ENCODE results near the gene AKR1C2.
"Not testable (repeated sequence)": the region's sequence is repeated elsewhere in the genome, so short reads cannot be mapped to it uniquely, and the experiment has no call there.

AKR1C2 gene

DNA sequence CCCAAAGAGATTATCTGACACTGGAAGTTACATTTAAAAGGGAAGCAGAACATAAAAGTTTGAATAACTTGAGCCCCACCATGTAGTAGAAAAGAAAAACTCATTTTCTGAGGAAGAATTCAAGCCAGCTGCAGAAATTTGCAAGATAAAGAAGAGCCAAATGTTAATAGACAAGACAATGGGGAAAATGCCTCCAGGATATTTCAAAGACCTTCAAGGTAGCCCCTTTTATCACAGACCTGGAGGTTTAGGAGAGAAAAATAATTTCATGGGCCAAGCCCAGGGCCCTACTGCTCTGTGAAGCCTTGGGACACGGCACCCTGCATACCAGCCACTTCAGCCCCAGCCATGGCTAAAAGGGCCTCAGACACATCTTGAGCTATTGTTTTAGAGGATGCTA lies 58.8 kb downstream of the AKR1C2 start:
- Histone ChIP-seq H3K9me2 (replicated peaks; ENCODE audit: insufficient read depth, low read length) (no peaks in the 10 kb centered on the region), H3K36me3 (replicated peaks; ENCODE audit: insufficient read depth, low read length) (no peaks in the 10 kb centered on the region), H3K4me2 (ENCODE audit: low read depth, low read length) (no peak overlapping the region), H3K9me3 (replicated peaks; ENCODE audit: insufficient read depth, low read length) (no peaks in the 10 kb centered on the region), H3K79me2 (ENCODE audit: low read length) (no peaks in the 10 kb centered on the region), H2AFZ (ENCODE audit: low read length) (no peak overlapping the region), H3K4me1 (ENCODE audit: low read length) (no peaks in the 10 kb centered on the region), H3K9ac (ENCODE audit: low read length) (no peak overlapping the region), H3K27me3 (replicated peaks; ENCODE audit: insufficient read depth, low read length) (no peaks in the 10 kb centered on the region), H4K20me1 (ENCODE audit: insufficient read depth, low read length) (no peaks in the 10 kb centered on the region), H3K27ac (ENCODE audit: low read length) (no peak overlapping the region), H3F3A (ENCODE audit: insufficient read depth, low read length) (no peaks in the 10 kb centered on the region), H3K4me3 (ENCODE audit: low read length) (no peak overlapping the region)
- no peak for DNase-seq
- TF ChIP-seq EZH2 (optimal IDR thresholded peaks at IDR 0.05; ENCODE audit: low read depth, low read length) (no peak), CTCF (IDR thresholded peaks at IDR 0.05; ENCODE audit: low read length) (no peak), EZH2phosphoT487 (IDR thresholded peaks at IDR 0.05; ENCODE audit: low read length) (no peak)

DNA sequence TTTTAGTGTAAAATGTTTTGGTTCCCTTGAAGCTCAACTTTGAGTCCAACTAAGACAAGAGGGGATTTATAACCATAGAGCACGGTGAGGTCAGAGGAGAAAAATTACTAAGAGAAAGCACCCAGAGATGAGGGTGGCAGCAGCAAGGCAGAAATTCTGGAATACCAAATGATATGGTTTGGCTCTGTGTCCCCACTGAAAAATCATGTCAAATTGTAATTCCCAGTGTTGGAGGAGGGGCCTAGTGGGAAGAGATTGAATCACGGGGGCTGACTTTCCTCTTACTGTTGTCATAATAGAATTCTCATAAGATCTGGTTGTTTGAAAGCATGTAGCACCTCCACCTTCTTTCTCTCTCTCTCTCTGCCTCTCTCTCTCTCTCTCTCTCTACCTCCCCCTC lies 59.8 kb downstream of the AKR1C2 start:
- Histone ChIP-seq H3K4me2 (ENCODE audit: low read depth, low read length) (no peak overlapping the region), H3K9ac (ENCODE audit: low read length) (no peak overlapping the region), H3F3A (ENCODE audit: insufficient read depth, low read length) (no peaks in the 10 kb centered on the region), H2AFZ (ENCODE audit: low read length) (no peak overlapping the region), H3K4me3 (ENCODE audit: low read length) (no peak overlapping the region), H4K20me1 (ENCODE audit: insufficient read depth, low read length) (no peaks in the 10 kb centered on the region), H3K36me3 (replicated peaks; ENCODE audit: insufficient read depth, low read length) (no peaks in the 10 kb centered on the region), H3K9me3 (replicated peaks; ENCODE audit: insufficient read depth, low read length) (no peaks in the 10 kb centered on the region), H3K79me2 (ENCODE audit: low read length) (no peaks in the 10 kb centered on the region), H3K27me3 (replicated peaks; ENCODE audit: insufficient read depth, low read length) (no peaks in the 10 kb centered on the region), H3K27ac (ENCODE audit: low read length) (no peak overlapping the region), H3K9me2 (replicated peaks; ENCODE audit: insufficient read depth, low read length) (no peaks in the 10 kb centered on the region), H3K4me1 (ENCODE audit: low read length) (no peaks in the 10 kb centered on the region)
- DNase-seq = no peak
- no peak for TF ChIP-seq EZH2phosphoT487 (IDR thresholded peaks at IDR 0.05; ENCODE audit: low read length)
- no peak for TF ChIP-seq CTCF (IDR thresholded peaks at IDR 0.05; ENCODE audit: low read length)
- TF ChIP-seq EZH2 (optimal IDR thresholded peaks at IDR 0.05; ENCODE audit: low read depth, low read length) = no peak

GRCh38 chr10:4943416-4943815 lies 60.2 kb downstream of the AKR1C2 start:
- H2AFZ ChIP-seq (ENCODE audit: low read length); H3K9me3 ChIP-seq (replicated peaks; ENCODE audit: insufficient read depth, low read length); H3F3A ChIP-seq (ENCODE audit: insufficient read depth, low read length); H3K27ac ChIP-seq (ENCODE audit: low read length); H3K27me3 ChIP-seq (replicated peaks; ENCODE audit: insufficient read depth, low read length); H3K36me3 ChIP-seq (replicated peaks; ENCODE audit: insufficient read depth, low read length); H3K4me2 ChIP-seq (ENCODE audit: low read depth, low read length); H3K9me2 ChIP-seq (replicated peaks; ENCODE audit: insufficient read depth, low read length); H4K20me1 ChIP-seq (ENCODE audit: insufficient read depth, low read length); DNase-seq; H3K9ac ChIP-seq (ENCODE audit: low read length); H3K4me1 ChIP-seq (ENCODE audit: low read length); H3K4me3 ChIP-seq (ENCODE audit: low read length); H3K79me2 ChIP-seq (ENCODE audit: low read length): not testable (repeated sequence)

GRCh38 chr10:4942931-4943330 lies 60.7 kb downstream of the AKR1C2 start:
- H3K9me3 ChIP-seq (replicated peaks; ENCODE audit: insufficient read depth, low read length); H4K20me1 ChIP-seq (ENCODE audit: insufficient read depth, low read length); H3K9ac ChIP-seq (ENCODE audit: low read length); H3K27ac ChIP-seq (ENCODE audit: low read length); H2AFZ ChIP-seq (ENCODE audit: low read length); DNase-seq; H3K79me2 ChIP-seq (ENCODE audit: low read length); H3K4me2 ChIP-seq (ENCODE audit: low read depth, low read length); H3K9me2 ChIP-seq (replicated peaks; ENCODE audit: insufficient read depth, low read length); H3K36me3 ChIP-seq (replicated peaks; ENCODE audit: insufficient read depth, low read length); H3K4me1 ChIP-seq (ENCODE audit: low read length); H3K27me3 ChIP-seq (replicated peaks; ENCODE audit: insufficient read depth, low read length); H3K4me3 ChIP-seq (ENCODE audit: low read length); H3F3A ChIP-seq (ENCODE audit: insufficient read depth, low read length): not testable (repeated sequence)

Data from MM.1S (cell line).